ENCODE results near the gene FHOD3.

- TF ChIP-seq POLR2A (IDR thresholded peaks at IDR 0.05), result no peak
- TF ChIP-seq, protein P1, sequence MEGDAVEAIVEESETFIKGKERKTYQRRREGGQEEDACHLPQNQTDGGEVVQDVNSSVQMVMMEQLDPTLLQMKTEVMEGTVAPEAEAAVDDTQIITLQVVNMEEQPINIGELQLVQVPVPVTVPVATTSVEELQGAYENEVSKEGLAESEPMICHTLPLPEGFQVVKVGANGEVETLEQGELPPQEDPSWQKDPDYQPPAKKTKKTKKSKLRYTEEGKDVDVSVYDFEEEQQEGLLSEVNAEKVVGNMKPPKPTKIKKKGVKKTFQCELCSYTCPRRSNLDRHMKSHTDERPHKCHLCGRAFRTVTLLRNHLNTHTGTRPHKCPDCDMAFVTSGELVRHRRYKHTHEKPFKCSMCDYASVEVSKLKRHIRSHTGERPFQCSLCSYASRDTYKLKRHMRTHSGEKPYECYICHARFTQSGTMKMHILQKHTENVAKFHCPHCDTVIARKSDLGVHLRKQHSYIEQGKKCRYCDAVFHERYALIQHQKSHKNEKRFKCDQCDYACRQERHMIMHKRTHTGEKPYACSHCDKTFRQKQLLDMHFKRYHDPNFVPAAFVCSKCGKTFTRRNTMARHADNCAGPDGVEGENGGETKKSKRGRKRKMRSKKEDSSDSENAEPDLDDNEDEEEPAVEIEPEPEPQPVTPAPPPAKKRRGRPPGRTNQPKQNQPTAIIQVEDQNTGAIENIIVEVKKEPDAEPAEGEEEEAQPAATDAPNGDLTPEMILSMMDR (IDR thresholded peaks at IDR 0.05), result no peak
Measured at GRCh38 chr18:36485772-36486171, 188.3 kb downstream of the FHOD3 start.
